ENCODE measurements around the gene ZNG1C.
"Not testable (repeated sequence)": the region's sequence is repeated elsewhere in the genome, so short reads cannot be mapped to it uniquely, and the experiment has no call there.

The ZNG1C gene

DNA sequence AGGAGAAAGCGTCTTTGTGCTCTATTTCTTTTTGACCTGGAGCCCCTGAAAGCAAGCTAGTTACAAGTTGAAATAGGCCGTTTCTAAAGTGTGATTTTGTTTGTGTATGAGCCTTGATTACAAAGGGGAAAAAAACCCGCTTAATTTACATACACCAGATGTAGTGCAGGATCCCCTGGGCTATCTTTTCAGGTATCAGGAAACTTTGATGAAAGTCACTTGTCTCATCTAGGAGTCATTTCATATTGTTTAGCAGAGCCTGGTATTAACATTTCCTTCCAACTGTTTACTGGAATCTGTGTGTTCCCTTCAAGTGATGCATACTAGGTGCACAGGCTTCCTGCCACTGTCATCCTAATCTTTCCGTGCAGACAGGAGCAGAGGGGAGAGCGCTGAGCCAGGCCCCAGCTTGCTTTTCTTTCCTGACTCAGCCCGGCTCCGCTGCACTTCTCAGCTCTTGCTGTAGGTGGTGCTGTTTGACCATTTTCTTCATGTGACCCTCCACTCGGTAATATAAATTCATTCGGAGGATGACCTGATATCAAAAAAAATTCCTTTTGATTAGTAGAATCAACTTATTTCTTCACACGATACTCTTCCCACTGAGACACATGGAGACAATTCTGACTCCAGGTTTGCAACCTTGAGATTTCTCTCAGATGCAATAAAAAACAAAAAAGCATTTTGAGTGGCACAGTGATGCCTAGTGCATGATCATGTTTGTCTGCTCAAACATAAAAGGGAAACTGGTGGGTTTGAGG lies 100.7 kb downstream of the ZNG1C start:
- not testable (repeated sequence) for H3K36me3 ChIP-seq (ENCODE audit: low read depth)
- TF ChIP-seq, protein P1, sequence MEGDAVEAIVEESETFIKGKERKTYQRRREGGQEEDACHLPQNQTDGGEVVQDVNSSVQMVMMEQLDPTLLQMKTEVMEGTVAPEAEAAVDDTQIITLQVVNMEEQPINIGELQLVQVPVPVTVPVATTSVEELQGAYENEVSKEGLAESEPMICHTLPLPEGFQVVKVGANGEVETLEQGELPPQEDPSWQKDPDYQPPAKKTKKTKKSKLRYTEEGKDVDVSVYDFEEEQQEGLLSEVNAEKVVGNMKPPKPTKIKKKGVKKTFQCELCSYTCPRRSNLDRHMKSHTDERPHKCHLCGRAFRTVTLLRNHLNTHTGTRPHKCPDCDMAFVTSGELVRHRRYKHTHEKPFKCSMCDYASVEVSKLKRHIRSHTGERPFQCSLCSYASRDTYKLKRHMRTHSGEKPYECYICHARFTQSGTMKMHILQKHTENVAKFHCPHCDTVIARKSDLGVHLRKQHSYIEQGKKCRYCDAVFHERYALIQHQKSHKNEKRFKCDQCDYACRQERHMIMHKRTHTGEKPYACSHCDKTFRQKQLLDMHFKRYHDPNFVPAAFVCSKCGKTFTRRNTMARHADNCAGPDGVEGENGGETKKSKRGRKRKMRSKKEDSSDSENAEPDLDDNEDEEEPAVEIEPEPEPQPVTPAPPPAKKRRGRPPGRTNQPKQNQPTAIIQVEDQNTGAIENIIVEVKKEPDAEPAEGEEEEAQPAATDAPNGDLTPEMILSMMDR (IDR thresholded peaks at IDR 0.05; ENCODE audit: poor library complexity, severe bottlenecking): peak; percentile 52
- peak; percentile 81 for ATAC-seq (ENCODE audit: low read depth)

DNA sequence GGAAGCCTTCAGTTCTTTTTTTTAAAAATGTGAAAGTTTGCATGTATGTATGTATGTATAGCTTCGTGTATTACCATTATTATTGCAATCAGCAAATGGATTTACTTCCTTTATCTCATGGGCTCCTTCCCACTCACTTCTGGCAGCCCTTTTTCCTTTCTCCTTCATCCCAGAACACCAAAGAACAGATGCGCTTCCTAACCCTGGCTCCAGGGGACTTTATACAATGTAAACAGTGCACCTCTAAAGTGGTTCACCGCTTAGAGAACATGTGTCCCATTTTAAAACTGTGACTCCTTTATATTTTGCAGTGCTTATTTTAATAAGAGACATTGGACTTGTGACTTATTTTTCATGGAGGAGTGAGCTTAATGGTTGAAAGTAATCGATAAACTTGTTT lies 101.5 kb downstream of the ZNG1C start:
- not testable (repeated sequence) for H3K9me3 ChIP-seq (ENCODE audit: severe bottlenecking); H3K4me1 ChIP-seq (ENCODE audit: insufficient read depth, poor library complexity, severe bottlenecking); DNase-seq (ENCODE audit: low spot score); H3K27ac ChIP-seq (ENCODE audit: poor library complexity, severe bottlenecking); H3K4me3 ChIP-seq (ENCODE audit: severe bottlenecking); H3K36me3 ChIP-seq (ENCODE audit: low read depth); ATAC-seq (ENCODE audit: low read depth); H3K27me3 ChIP-seq (ENCODE audit: insufficient read depth, poor library complexity, severe bottlenecking)

More for the DNA sequence above, 100.7 kb downstream of the ZNG1C start:
- H3K27me3 ChIP-seq (ENCODE audit: insufficient read depth, poor library complexity, severe bottlenecking); H3K27ac ChIP-seq (ENCODE audit: poor library complexity, severe bottlenecking); DNase-seq (ENCODE audit: low spot score); H3K4me1 ChIP-seq (ENCODE audit: insufficient read depth, poor library complexity, severe bottlenecking); H3K9me3 ChIP-seq (ENCODE audit: severe bottlenecking); H3K4me3 ChIP-seq (ENCODE audit: severe bottlenecking): not testable (repeated sequence)

DNA sequence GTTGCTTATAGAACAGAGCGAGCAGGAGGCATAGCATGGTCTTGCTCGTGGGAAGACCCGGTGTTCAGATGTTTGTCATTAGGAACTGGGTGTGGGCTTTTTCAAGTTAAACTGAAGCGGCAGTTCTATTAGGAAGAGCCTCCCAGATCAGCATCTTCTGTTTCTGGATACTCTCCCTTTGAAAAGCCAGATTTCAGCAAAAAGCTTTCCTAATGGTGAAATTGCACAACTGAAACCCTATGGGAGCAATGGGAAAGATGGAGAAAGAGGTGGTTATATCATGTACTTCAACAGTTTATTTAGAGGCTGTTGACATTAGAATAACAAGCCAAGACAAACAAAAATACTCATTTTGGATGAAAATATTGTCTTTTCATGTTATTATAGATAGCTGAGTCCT lies 102.2 kb downstream of the ZNG1C start:
- H3K9me3 ChIP-seq (ENCODE audit: severe bottlenecking); H3K27ac ChIP-seq (ENCODE audit: poor library complexity, severe bottlenecking); H3K27me3 ChIP-seq (ENCODE audit: insufficient read depth, poor library complexity, severe bottlenecking); ATAC-seq (ENCODE audit: low read depth); H3K36me3 ChIP-seq (ENCODE audit: low read depth); DNase-seq (ENCODE audit: low spot score); H3K4me1 ChIP-seq (ENCODE audit: insufficient read depth, poor library complexity, severe bottlenecking); H3K4me3 ChIP-seq (ENCODE audit: severe bottlenecking): not testable (repeated sequence)

Measured in RWPE2 (cell line).